ENCODE results near the gene LRMDA.

GRCh38 chr10:76301950-76302349 lies 870.5 kb downstream of the LRMDA start:
- TF ChIP-seq CTCF (IDR thresholded peaks at IDR 0.05), result no peak
- no peak for TF ChIP-seq EZH2 (IDR thresholded peaks at IDR 0.05; ENCODE audit: borderline replicate concordance, insufficient read depth, low read depth, low read length, poor library complexity, severe bottlenecking)
